ENCODE measurements around the gene DHX35.

DHX35 gene

DNA sequence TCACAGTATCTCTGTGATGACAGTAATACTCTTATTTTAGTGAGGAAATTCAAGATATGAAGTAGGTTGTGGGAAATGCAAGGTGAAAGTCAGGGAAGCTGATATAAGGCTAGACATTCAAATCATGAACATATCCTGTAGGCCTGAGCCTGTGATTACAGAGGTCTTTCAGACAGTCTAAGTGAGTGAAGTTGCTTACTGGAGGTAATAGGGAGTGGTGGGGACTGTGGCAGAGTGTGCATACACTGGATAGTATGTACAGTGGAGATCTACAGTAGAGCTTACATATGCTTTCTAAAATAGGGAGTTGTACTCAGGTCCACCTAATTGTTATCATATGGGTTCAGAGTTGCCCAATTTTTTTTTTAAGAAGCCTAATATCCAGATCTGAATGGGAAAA, 3.1 kb downstream of the DHX35 start:
- Histone ChIP-seq H4K20me1 (ENCODE audit: insufficient read depth, low read length) (no peaks in the 10 kb centered on the region), H3K9ac (ENCODE audit: low read length) (no peak overlapping the region), H3K27me3 (ENCODE audit: insufficient read depth, low read length) (no peaks in the 10 kb centered on the region), H3K4me3 (ENCODE audit: low read depth, low read length, poor library complexity, severe bottlenecking) (no peak overlapping the region), H3K27ac (ENCODE audit: low read depth, low read length, poor library complexity, severe bottlenecking) (no peak overlapping the region), H3K9me2 (ENCODE audit: low read depth, low read length) (no peaks in the 10 kb centered on the region), H3K79me2 (ENCODE audit: insufficient read depth, low read length) (peaks cover 8% of the 10 kb centered on the region), H3K4me1 (ENCODE audit: insufficient read depth, low read length, severe bottlenecking) (peaks cover 24% of the 10 kb centered on the region), H3K4me2 (ENCODE audit: low read length) (no peak overlapping the region), H3K36me3 (ENCODE audit: insufficient read depth, low read length) (peaks cover 25% of the 10 kb centered on the region; the same call in 1 of the 2 replicates), H3K9me3 (ENCODE audit: low read length) (no peaks in the 10 kb centered on the region), H3F3A (ENCODE audit: insufficient read depth, low read length) (0 out of 2 replicates have a peak, but pooled peaks cover 3% of the 10 kb centered on the region), H2AFZ (ENCODE audit: low read length) (no peak overlapping the region)
- TF ChIP-seq, protein P1, sequence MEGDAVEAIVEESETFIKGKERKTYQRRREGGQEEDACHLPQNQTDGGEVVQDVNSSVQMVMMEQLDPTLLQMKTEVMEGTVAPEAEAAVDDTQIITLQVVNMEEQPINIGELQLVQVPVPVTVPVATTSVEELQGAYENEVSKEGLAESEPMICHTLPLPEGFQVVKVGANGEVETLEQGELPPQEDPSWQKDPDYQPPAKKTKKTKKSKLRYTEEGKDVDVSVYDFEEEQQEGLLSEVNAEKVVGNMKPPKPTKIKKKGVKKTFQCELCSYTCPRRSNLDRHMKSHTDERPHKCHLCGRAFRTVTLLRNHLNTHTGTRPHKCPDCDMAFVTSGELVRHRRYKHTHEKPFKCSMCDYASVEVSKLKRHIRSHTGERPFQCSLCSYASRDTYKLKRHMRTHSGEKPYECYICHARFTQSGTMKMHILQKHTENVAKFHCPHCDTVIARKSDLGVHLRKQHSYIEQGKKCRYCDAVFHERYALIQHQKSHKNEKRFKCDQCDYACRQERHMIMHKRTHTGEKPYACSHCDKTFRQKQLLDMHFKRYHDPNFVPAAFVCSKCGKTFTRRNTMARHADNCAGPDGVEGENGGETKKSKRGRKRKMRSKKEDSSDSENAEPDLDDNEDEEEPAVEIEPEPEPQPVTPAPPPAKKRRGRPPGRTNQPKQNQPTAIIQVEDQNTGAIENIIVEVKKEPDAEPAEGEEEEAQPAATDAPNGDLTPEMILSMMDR (IDR thresholded peaks at IDR 0.05; ENCODE audit: low read length): no peak
- no peak for TF ChIP-seq EZH2 (IDR thresholded peaks at IDR 0.05; ENCODE audit: borderline replicate concordance, low read length)

DNA sequence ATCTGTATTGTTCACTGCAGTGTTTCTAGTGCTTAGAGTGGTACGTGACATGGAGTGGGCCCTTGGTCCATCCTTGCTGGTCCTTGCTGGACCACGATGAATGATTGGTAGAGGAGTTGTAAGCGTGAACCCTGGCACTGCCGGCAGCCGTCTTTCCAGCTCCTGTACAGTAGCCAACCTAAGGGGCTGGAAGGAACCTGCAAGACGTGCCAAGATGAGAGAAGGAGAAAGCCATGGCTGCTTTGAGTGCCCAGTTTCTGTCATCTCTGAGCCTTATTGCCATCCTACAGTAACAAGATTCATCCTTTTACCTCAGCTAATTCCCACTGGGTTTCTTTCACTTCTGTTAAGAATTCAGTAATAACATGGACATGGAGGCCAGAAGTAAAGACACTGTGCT, 5.9 kb downstream of the DHX35 start:
- Histone ChIP-seq H3K9ac (ENCODE audit: low read length) (no peak overlapping the region), H3K27me3 (ENCODE audit: insufficient read depth, low read length) (no peaks in the 10 kb centered on the region), H3F3A (ENCODE audit: insufficient read depth, low read length) (no peaks in the 10 kb centered on the region), H3K4me2 (ENCODE audit: low read length) (no peak overlapping the region), H3K4me3 (ENCODE audit: low read depth, low read length, poor library complexity, severe bottlenecking) (no peak overlapping the region), H3K79me2 (ENCODE audit: insufficient read depth, low read length) (peaks cover 2% of the 10 kb centered on the region), H3K4me1 (ENCODE audit: insufficient read depth, low read length, severe bottlenecking) (peaks cover 12% of the 10 kb centered on the region), H3K36me3 (ENCODE audit: insufficient read depth, low read length) (peaks cover 42% of the 10 kb centered on the region; the same call in 1 of the 2 replicates), H3K9me3 (ENCODE audit: low read length) (no peaks in the 10 kb centered on the region), H3K9me2 (ENCODE audit: low read depth, low read length) (no peaks in the 10 kb centered on the region), H3K27ac (ENCODE audit: low read depth, low read length, poor library complexity, severe bottlenecking) (no peak overlapping the region), H2AFZ (ENCODE audit: low read length) (no peak overlapping the region), H4K20me1 (ENCODE audit: insufficient read depth, low read length) (no peaks in the 10 kb centered on the region)
- TF ChIP-seq, protein P1 (IDR thresholded peaks at IDR 0.05; ENCODE audit: low read length): no peak
- TF ChIP-seq EZH2 (IDR thresholded peaks at IDR 0.05; ENCODE audit: borderline replicate concordance, low read length): no peak

DNA sequence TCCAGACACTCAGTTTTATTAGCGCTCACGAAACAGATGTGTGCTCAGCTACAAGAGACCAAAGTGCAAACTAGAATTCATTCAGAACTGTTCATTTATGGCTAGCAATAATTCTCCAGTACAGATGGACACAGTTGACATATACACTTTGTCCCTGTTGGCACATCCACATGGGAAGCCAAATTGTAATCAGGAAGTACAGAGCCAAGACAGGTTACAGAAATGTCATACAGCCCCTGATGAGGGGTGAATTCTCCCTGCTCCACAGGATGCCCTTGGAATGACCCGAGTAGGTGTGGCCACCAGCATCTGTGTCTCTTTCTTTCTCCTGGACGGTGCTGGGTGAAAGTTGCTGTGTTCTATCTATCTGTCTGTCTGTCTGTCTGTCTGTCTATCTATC, 7.6 kb downstream of the DHX35 start:
- H3K4me1 ChIP-seq (ENCODE audit: insufficient read depth, low read length, severe bottlenecking): peaks cover 12% of the 10 kb centered on the region
- no peaks in the 10 kb centered on the region for H3K27me3 ChIP-seq (ENCODE audit: insufficient read depth, low read length)
- H3K4me3 ChIP-seq (ENCODE audit: low read depth, low read length, poor library complexity, severe bottlenecking): no peak overlapping the region
- H3K79me2 ChIP-seq (ENCODE audit: insufficient read depth, low read length): no peaks in the 10 kb centered on the region; the same call in 1 of the 2 replicates
- no peaks in the 10 kb centered on the region for H3K9me3 ChIP-seq (ENCODE audit: low read length)
- H3K4me2 ChIP-seq (ENCODE audit: low read length): no peak overlapping the region
- no peak overlapping the region for H3K27ac ChIP-seq (ENCODE audit: low read depth, low read length, poor library complexity, severe bottlenecking)
- H2AFZ ChIP-seq (ENCODE audit: low read length): no peak overlapping the region
- H4K20me1 ChIP-seq (ENCODE audit: insufficient read depth, low read length): no peaks in the 10 kb centered on the region
- TF ChIP-seq EZH2 (IDR thresholded peaks at IDR 0.05; ENCODE audit: borderline replicate concordance, low read length): no peak
- TF ChIP-seq, protein P1 (IDR thresholded peaks at IDR 0.05; ENCODE audit: low read length): no peak
- H3K9ac ChIP-seq (ENCODE audit: low read length): no peak overlapping the region
- peaks cover 52% of the 10 kb centered on the region; the same call in 1 of the 2 replicates for H3K36me3 ChIP-seq (ENCODE audit: insufficient read depth, low read length)
- no peaks in the 10 kb centered on the region for H3K9me2 ChIP-seq (ENCODE audit: low read depth, low read length)
- no peaks in the 10 kb centered on the region for H3F3A ChIP-seq (ENCODE audit: insufficient read depth, low read length)

Measured in OCI-LY1 (cell line).